ENCODE results near the gene MAPK8IP2. TPM values are rescaled to one million over a fixed set of nuclear protein-coding genes. Genes with fewer than 3 reads are reported as not detected.

MAPK8IP2 gene
- total and polyA plus RNA-seq, 2 of the 13 experiments (the other 11 are each of a cell fraction or from before 2014, with no cell fraction given), result 1.3 to 2.6 TPM

- TF ChIP-seq, protein P1, sequence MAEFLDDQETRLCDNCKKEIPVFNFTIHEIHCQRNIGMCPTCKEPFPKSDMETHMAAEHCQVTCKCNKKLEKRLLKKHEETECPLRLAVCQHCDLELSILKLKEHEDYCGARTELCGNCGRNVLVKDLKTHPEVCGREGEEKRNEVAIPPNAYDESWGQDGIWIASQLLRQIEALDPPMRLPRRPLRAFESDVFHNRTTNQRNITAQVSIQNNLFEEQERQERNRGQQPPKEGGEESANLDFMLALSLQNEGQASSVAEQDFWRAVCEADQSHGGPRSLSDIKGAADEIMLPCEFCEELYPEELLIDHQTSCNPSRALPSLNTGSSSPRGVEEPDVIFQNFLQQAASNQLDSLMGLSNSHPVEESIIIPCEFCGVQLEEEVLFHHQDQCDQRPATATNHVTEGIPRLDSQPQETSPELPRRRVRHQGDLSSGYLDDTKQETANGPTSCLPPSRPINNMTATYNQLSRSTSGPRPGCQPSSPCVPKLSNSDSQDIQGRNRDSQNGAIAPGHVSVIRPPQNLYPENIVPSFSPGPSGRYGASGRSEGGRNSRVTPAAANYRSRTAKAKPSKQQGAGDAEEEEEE (CRISPR knock-in tag; IDR thresholded peaks at IDR 0.05; ENCODE audit: borderline replicate concordance), result no peak
- TF ChIP-seq ZNF331 (CRISPR knock-in tag; IDR thresholded peaks at IDR 0.05) (no peak), ZNF598 (CRISPR knock-in tag; IDR thresholded peaks at IDR 0.05; ENCODE audit: borderline replicate concordance) (peak; percentile 93; the same call in 1 of the 2 replicates), SRSF1 (optimal IDR thresholded peaks at IDR 0.05; ENCODE audit: low read depth, low read length) (no peak), MED13 (CRISPR knock-in tag; IDR thresholded peaks at IDR 0.05) (no peak), ZSCAN22 (CRISPR knock-in tag; IDR thresholded peaks at IDR 0.05) (no peak), EZH2 (conservative IDR thresholded peaks at IDR 0.05; ENCODE audit: low read depth, low read length) (no peak), ZSCAN12 (CRISPR knock-in tag; IDR thresholded peaks at IDR 0.05) (no peak), RFXAP (CRISPR knock-in tag; IDR thresholded peaks at IDR 0.05; ENCODE audit: borderline replicate concordance) (no peak), ELF4 (CRISPR knock-in tag; IDR thresholded peaks at IDR 0.05; ENCODE audit: borderline replicate concordance) (no peak), NFIB (CRISPR knock-in tag; IDR thresholded peaks at IDR 0.05; ENCODE audit: borderline replicate concordance) (no peak), ZFX (CRISPR knock-in tag; IDR thresholded peaks at IDR 0.05; ENCODE audit: low read depth) (peak; percentile 81), ZNF563 (CRISPR knock-in tag; IDR thresholded peaks at IDR 0.05) (no peak), ZNF230 (CRISPR knock-in tag; IDR thresholded peaks at IDR 0.05) (no peak), GLI4 (CRISPR knock-in tag; IDR thresholded peaks at IDR 0.05; ENCODE audit: borderline replicate concordance) (0 out of 2 replicates have a peak, but pooled peaks have one; percentile 60), MZF1 (CRISPR knock-in tag; IDR thresholded peaks at IDR 0.05; ENCODE audit: borderline replicate concordance) (no peak), RARA (CRISPR knock-in tag; IDR thresholded peaks at IDR 0.05) (0 out of 2 replicates have a peak, but pooled peaks have one; percentile 12), TCF12 (IDR thresholded peaks at IDR 0.05) (no peak), TCF12 (CRISPR knock-in tag; IDR thresholded peaks at IDR 0.05) (0 out of 2 replicates have a peak, but pooled peaks have one; percentile 30), TBL1XR1 (IDR thresholded peaks at IDR 0.05; ENCODE audit: borderline replicate concordance, low read length, partially characterized antibody) (no peak), CHD2 (IDR thresholded peaks at IDR 0.05; ENCODE audit: low read depth, low read length) (no peak), ZSCAN20 (CRISPR knock-in tag; IDR thresholded peaks at IDR 0.05; ENCODE audit: borderline replicate concordance) (no peak), ZNF24 (IDR thresholded peaks at IDR 0.05) (no peak), TBX2 (CRISPR knock-in tag; IDR thresholded peaks at IDR 0.05; ENCODE audit: borderline replicate concordance) (peak; percentile 56; the same call in 1 of the 2 replicates)
- TF ChIP-seq, protein P2, sequence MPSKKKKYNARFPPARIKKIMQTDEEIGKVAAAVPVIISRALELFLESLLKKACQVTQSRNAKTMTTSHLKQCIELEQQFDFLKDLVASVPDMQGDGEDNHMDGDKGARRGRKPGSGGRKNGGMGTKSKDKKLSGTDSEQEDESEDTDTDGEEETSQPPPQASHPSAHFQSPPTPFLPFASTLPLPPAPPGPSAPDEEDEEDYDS (CRISPR knock-in tag; IDR thresholded peaks at IDR 0.05), result 0 out of 2 replicates have a peak, but pooled peaks have one; percentile 29
- TF ChIP-seq, protein P3, sequence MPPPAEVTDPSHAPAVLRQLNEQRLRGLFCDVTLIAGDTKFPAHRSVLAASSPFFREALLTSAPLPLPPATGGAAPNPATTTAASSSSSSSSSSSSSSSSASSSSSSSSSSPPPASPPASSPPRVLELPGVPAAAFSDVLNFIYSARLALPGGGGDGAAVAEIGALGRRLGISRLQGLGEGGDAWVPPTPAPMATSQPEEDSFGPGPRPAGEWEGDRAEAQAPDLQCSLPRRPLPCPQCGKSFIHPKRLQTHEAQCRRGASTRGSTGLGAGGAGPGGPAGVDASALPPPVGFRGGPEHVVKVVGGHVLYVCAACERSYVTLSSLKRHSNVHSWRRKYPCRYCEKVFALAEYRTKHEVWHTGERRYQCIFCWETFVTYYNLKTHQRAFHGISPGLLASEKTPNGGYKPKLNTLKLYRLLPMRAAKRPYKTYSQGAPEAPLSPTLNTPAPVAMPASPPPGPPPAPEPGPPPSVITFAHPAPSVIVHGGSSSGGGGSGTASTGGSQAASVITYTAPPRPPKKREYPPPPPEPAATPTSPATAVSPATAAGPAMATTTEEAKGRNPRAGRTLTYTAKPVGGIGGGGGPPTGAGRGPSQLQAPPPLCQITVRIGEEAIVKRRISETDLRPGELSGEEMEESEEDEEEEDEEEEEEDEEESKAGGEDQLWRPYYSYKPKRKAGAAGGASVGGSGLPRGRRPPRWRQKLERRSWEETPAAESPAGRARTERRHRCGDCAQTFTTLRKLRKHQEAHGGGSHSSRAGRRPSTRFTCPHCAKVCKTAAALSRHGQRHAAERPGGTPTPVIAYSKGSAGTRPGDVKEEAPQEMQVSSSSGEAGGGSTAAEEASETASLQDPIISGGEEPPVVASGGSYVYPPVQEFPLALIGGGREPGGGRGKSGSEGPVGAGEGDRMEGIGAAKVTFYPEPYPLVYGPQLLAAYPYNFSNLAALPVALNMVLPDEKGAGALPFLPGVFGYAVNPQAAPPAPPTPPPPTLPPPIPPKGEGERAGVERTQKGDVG (CRISPR knock-in tag; IDR thresholded peaks at IDR 0.05; ENCODE audit: borderline replicate concordance), result no peak
Observed at GRCh38 chr22:50613291-50613981, 12.8 kb downstream of the MAPK8IP2 start (continued).
